ENCODE measurements around the gene FALEC. TPM values are rescaled to one million over a fixed set of nuclear protein-coding genes. Genes with fewer than 3 reads are reported as not detected.

FALEC gene
- total and polyA plus RNA-seq, 9 of the 15 experiments (the other 6 are each of a cell fraction or from before 2014, with no cell fraction given), result 0.15 to 1.8 (median 0.53) TPM; not detected in 5

DNA sequence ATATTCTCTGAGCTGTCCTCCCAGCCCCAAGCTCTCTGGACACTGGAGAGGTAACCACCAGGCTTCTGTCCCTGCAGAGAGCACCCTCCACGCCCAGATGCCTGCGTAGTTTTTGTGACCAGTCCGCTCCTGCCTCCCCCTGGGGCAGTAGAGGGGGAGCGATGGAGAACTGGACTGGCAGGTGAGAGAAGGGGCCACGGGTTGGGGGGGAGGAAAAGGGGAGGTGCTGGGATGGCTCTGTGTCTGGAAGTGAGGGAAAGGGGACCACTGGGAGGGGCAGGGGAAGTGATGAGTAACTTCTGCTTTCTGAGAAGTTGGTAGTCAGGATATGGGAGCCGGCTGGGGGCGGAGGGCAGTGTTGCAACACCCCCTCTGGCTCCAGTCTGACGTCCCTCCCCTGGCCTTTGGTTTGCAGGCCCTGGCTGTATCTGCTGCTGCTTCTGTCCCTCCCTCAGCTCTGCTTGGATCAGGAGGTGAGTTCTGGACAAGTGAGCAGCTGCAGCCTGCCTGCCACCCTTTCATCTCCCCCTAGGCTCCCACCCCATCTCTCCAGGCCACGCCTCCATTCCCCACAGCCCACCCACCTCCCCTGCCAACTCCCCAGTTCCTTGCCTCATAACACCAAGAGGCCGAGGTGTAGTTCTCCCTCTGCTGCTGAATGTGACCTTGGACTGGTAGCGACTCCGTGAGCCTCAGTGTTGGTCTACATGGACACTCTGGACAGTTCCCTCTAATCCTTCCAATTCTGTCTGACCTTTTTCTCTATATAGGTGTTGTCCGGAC is 36.8 kb downstream of the FALEC start (continued):
- TF ChIP-seq SRSF1 (IDR thresholded peaks at IDR 0.05; ENCODE audit: low read depth, low read length) (no peak), HDAC2 (IDR thresholded peaks at IDR 0.05) (peak; percentile 78; the same call in 1 of the 2 replicates), GABPB2 (CRISPR knock-in tag; conservative IDR thresholded peaks at IDR 0.05) (no peak), HNRNPL (IDR thresholded peaks at IDR 0.05; ENCODE audit: low read depth, low read length) (no peak), RNF2 (IDR thresholded peaks at IDR 0.05) (peak; percentile 54; the same call in 1 of the 2 replicates), NCOR1 (IDR thresholded peaks at IDR 0.05) (no peak; the same call in 1 of the 2 replicates), ELF4 (CRISPR knock-in tag; IDR thresholded peaks at IDR 0.05) (no peak; the same call in 1 of the 2 replicates), LCOR (CRISPR knock-in tag; IDR thresholded peaks at IDR 0.05) (no peak), PHF20 (IDR thresholded peaks at IDR 0.05; ENCODE audit: partially characterized antibody) (no peak), ZC3H4 (CRISPR knock-in tag; IDR thresholded peaks at IDR 0.05; ENCODE audit: borderline replicate concordance) (no peak), CBX3 (IDR thresholded peaks at IDR 0.05; ENCODE audit: borderline replicate concordance in 1 of 2, low read length in 2 of 2) (no peak), SAP30 (IDR thresholded peaks at IDR 0.05; ENCODE audit: borderline replicate concordance, insufficient read depth, low read depth, low read length, poor library complexity, severe bottlenecking) (peak; percentile 51), SIRT6 (IDR thresholded peaks at IDR 0.05; ENCODE audit: low read depth, low read length) (no peak), ZNF316 (IDR thresholded peaks at IDR 0.05) (no peak), PRPF4 (IDR thresholded peaks at IDR 0.05; ENCODE audit: insufficient read depth, low read depth, low read length, poor library complexity, severe bottlenecking) (no peak), ZNF324 (CRISPR knock-in tag; IDR thresholded peaks at IDR 0.05) (no peak), HDAC8 (tag; IDR thresholded peaks at IDR 0.05) (no peak), TSC22D4 (tag; IDR thresholded peaks at IDR 0.05) (no peak), ZNF444 (CRISPR knock-in tag; IDR thresholded peaks at IDR 0.05) (no peak), GABPA (tag; conservative IDR thresholded peaks at IDR 0.05; ENCODE audit: low read depth) (peak; percentile 49; the same call in 1 of the 2 replicates), ETV5 (CRISPR knock-in tag; IDR thresholded peaks at IDR 0.05; ENCODE audit: low read depth) (no peak), DIDO1 (tag; IDR thresholded peaks at IDR 0.05; ENCODE audit: low read depth) (no peak)
- TF ChIP-seq, protein P1, sequence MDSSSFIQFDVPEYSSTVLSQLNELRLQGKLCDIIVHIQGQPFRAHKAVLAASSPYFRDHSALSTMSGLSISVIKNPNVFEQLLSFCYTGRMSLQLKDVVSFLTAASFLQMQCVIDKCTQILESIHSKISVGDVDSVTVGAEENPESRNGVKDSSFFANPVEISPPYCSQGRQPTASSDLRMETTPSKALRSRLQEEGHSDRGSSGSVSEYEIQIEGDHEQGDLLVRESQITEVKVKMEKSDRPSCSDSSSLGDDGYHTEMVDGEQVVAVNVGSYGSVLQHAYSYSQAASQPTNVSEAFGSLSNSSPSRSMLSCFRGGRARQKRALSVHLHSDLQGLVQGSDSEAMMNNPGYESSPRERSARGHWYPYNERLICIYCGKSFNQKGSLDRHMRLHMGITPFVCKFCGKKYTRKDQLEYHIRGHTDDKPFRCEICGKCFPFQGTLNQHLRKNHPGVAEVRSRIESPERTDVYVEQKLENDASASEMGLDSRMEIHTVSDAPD (CRISPR knock-in tag; IDR thresholded peaks at IDR 0.05), result no peak
- TF ChIP-seq, protein P2, sequence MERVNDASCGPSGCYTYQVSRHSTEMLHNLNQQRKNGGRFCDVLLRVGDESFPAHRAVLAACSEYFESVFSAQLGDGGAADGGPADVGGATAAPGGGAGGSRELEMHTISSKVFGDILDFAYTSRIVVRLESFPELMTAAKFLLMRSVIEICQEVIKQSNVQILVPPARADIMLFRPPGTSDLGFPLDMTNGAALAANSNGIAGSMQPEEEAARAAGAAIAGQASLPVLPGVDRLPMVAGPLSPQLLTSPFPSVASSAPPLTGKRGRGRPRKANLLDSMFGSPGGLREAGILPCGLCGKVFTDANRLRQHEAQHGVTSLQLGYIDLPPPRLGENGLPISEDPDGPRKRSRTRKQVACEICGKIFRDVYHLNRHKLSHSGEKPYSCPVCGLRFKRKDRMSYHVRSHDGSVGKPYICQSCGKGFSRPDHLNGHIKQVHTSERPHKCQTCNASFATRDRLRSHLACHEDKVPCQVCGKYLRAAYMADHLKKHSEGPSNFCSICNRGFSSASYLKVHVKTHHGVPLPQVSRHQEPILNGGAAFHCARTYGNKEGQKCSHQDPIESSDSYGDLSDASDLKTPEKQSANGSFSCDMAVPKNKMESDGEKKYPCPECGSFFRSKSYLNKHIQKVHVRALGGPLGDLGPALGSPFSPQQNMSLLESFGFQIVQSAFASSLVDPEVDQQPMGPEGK (CRISPR knock-in tag; IDR thresholded peaks at IDR 0.05; ENCODE audit: borderline replicate concordance), result no peak
- TF ChIP-seq, protein P3, sequence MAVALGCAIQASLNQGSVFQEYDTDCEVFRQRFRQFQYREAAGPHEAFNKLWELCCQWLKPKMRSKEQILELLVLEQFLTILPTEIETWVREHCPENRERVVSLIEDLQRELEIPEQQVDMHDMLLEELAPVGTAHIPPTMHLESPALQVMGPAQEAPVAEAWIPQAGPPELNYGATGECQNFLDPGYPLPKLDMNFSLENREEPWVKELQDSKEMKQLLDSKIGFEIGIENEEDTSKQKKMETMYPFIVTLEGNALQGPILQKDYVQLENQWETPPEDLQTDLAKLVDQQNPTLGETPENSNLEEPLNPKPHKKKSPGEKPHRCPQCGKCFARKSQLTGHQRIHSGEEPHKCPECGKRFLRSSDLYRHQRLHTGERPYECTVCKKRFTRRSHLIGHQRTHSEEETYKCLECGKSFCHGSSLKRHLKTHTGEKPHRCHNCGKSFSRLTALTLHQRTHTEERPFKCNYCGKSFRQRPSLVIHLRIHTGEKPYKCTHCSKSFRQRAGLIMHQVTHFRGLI (CRISPR knock-in tag; IDR thresholded peaks at IDR 0.05), result no peak

Measured in K562 (cell line).